NCI-H1417 (cell line): ENCODE measurements around the gene SDK1.

Source experiments
- DNase-seq, 3 experiments: peaks; one replicate each; lab custom pipeline; 2025; lab: John Stamatoyannopoulos, UW

Gene SDK1

DNA sequence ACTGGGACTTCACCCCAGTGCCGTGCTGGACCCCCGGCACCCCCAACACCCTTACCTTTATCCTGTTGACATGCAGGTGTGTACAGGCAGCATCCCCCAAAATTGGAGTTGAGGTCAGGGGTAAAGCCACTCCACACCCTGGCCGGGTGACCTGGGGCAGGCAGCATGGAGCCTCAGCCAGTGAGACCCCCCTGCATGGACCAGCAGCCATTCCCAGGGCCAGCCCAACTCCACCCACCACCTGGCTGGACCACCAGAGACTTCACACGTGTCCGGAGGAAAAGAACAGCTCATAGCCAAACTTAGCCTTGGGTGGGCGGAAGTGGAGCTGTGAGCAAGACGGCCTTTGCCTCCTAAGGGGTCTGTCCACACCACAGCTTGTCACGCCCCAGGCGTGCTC, 968.0 kb downstream of the SDK1 start:
- DNase-seq = no peak

DNA sequence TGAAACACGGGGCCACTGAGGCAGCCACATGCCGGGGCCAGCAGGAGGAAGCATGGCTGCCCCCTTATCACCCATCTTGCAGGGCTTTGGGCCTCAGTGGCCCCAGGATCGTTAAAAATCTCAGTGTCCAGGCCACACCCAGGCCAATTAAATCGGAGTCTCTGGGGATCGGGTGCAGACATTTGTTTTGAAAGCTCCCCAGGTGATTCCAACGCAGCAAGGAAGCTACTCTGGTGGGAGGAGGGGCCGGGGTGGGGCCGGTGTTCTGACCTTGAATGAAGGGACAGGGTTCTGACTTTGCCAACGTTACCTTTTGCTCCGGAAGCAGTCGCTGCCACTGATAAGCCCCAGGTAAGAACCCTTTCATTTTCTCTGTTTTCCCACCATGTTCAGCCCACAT, 968.7 kb downstream of the SDK1 start:
- no peak for DNase-seq

DNA sequence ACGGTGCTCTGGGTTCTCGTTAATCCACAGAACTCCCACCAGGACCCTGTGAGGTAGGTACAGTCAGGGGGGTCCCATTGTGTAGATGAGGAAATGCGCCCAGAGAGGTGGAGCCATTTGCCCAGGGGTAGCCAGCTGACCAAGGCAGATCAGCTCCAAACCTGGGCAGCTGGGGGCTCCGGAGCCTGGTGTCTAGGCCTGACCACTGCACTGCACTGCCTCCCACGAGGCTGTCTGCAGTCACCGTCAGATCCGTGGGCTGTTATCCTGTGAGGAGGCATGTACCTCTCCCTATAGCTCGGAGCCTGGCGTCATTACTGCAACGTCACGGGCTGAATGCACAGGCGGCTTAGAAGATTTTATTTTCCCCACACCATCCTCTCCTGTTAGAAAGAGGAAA, 969.2 kb downstream of the SDK1 start:
- no peak for DNase-seq

DNA sequence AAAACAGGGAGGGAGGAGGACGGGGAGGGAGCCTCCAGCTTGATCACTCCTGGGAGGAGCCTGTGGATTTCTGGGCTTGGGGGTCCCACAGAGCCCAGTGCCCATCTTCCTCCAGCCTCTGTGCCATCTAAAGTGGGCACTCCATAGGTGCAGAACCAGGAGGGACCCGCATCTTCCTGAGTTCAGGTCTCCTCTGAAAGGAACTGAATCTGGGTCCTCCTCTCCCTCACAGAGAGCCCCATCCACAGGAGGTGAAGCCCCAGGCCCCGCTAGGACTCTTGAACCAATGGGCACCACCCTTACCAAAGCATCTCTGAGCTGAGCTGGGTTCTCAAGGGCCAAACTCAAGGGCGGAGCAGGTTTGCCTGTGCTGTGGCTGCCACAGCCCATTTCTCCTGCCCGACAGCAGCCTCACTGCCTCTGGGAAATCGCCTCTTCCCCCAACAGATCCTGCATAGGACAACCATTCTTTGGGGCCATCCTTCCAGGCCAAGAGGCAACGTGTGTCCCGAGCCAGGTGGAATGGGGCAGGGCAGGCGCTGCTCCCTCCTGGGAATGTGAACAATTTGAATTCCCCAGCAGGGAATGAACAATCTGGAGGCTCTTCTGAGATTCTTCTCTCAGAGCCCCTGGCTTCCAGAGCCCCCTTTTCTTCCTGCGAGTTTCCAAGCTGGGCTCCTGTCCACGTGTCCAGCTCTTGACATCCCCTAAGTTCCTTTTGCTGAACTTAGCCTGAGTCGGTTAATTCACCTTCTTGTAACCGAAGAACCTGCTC, 970.1 kb downstream of the SDK1 start:
- DNase-seq = no peak

DNA sequence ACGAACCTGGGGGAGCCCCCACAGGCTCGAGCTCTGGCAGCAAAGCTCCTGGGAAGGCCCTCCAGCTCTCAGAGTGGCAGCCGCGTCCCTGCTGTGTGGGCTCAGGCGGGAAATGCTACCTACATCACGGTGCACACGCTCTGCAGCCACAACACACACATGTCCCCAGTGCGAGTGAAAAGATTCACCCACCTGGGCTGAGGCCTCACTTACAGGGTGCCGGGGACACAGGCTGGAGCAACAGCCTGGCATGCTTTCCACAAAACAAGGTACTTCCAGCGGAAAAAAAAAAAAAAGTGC, 970.6 kb downstream of the SDK1 start:
- no peak for DNase-seq

DNA sequence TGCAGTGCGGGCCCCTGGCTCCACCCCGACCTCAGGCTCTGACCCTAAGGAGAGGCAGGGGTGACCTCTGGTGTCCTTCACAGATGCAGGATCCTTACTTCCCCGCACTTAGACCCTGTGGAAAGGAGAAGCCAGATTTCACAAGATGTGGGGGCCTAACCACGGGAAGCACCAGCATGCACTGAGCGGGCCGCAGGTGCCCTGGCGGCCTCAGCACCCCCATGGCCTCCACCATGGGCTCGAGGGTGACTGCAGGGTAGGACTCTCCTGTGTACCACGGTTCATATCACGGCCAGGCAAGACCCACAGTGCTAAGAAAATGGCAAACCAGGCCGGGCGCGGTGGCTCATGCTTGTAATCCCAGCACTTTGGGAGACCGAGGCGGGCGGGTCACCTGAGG, 971.1 kb downstream of the SDK1 start:
- DNase-seq = no peak

DNA sequence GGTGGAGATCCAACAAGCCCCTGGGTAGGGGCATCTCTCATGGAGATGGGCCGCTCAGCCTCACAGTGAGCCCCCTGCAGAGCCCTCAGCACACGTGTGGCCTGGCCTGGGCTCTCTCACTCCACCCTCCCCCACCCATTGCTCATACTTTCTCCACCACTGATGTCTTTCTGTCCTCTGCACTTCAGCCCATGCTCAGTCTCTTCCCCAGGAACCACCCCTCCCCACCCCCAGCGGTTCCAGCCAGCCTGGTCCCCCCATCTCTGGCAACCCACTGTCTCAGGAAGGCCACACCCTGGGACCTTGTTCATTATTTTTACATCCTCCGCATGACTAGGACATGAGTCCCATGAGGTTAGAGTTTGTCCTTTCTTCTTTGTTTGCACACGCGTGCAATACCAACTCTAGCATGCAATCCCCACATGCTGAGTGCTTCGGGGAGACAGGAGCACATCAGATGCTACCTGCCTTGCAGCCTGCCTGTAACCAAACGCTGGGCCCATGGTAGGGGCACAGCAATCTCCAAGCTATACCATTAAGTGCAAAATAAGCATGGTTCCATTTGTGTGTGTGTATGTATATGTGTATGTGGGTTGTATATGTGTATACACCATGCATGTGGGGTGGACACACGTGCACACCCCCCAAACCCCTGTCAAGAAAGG, 972.6 kb downstream of the SDK1 start:
- DNase-seq = no peak

DNA sequence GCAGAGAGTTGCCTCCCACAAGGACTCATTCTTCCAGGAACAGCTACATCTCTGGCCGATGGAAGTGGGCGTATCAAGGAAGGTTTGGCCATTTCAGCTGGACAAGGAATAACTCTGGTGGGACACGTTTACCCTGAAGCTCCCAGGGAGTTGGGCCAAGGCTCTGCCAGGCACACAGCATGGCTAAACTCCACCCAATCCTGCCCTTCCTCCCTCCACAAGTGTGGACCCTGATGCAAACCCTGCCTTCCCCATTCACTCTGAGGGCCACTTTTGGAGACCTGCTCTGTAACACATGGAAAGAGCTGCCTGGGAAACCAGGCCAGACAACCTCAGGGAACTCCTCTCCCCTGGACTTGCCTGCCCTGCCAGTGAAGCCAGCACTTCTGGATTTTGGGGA, 973.2 kb downstream of the SDK1 start:
- DNase-seq = no peak

DNA sequence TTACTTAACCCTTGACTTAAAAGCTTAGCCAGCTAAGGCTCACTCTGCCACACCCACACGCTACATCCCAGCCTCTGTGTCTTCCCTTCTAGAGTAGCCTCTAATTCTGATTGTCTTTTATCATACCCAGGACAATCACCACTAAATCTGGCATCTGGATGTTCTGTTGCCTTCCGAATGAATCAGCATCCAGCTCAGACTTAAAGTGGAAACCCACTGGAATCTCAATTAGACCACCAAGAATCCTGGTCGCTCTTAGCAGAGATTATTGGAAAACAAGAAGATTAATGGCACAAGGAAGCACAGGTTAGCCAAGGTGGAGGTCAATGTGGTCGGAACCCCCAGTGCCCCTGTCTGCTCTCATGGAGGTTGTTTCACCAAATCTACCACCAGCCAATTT, 976.9 kb downstream of the SDK1 start:
- DNase-seq = no peak

DNA sequence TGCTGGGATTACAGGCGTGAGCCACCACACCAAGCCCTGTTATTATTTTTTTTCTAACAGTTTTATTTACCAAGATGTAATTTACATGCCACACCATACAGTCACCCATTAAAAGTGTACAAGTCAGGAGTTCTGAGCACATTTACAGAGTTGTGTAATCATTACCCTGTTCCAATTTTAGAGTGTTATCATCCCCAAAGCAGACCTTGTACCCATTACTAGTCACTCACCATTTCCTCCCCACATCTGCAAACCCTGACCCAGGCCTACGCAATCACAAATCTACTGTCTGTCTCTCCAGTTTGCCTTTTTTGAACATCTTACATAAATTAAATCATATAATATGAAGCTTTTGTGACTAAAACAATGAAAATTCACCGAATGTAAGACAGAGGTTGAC, 978.2 kb downstream of the SDK1 start:
- no peak for DNase-seq

DNA sequence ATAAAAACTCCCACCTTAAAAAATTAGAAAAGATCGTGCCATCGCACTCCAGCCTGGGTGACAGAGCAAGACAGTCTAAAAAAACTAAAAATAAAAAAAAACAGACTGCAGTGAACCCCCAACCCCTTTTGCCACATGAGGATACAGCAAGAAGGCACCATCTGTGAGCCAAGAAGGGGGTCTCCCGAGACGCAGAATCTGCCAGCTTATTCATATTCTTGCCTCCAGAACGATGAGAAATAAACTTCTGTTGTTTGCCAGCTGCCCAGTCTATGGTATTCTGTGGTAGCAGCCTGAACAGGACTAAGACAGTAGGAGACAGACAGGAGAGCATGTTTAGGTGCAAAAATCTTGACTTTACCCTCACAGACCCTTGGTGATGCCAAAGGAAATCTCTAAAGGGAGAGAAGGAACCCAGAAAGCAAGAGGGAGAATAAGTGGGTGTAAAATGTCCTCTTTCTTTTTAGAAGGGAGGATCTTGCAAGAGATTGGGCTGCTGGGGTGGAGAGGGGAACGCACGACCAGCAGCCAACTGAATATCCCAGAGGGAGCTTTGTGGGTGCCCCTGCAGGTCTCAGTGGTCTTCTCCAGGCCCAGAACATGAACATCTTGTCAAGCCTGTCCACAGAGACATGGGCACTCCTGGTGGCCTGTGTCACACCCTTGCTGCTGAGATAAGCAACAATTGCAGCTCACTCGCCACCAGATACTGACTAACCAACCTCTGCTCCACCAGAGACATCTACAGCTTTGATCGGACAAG, 980.4 kb downstream of the SDK1 start:
- DNase-seq = no peak

DNA sequence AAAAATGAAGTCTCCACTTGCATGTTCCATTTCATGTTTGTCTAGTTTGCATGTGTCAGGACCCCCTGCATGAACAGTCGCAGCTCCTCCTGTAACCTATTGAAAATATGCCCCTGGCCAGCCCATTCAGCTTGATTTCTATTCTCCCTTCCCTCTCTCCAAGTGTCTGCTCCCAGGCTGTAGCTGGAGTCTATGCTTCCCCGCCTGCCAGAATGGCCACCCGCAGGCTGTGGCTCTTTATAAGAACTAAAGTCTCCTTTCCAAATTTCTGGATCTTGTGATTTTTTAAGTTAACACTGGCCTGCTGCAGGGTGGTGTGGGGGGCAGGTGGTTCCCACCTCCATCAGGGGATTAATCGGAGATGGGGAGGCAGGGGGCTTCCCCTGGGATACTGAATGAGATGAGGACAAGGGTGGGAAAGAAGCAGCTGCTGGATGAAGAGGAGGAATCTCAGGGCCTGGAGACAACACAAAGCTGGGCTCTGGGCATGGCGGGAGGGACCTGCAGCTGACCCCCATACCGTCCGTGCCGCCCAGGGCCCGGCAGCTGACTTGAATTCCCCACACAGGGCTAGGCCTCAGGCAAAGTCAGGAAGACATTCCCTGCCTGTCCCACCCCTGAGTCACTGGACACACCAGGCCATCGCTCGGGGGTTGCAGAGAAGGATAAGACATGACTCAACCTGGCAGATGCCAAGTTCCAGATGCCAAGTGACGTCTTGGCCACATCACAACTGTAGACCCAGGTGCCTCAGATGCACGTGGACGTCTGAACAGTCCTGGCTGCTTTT, 981.6 kb downstream of the SDK1 start:
- DNase-seq = no peak

DNA sequence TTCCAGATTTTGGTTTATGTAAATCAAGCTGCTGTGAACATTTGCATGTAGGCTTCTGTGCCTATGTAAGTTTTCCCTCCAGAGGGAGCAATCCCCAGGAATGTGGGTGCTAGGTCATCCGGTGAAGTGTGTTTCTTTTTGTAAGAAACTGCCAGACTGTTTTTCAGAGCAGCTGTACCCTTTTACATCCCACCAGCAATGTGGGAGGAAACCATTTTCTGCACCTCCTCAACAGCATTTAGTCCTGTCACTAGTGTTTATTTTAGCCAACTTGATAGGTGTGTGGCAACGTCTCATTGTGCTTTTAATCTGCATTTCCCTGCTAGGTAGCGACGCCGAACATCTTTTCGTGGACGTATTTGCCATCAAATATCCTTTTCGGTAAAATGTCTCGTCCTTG, 985.3 kb downstream of the SDK1 start:
- no peak for DNase-seq

DNA sequence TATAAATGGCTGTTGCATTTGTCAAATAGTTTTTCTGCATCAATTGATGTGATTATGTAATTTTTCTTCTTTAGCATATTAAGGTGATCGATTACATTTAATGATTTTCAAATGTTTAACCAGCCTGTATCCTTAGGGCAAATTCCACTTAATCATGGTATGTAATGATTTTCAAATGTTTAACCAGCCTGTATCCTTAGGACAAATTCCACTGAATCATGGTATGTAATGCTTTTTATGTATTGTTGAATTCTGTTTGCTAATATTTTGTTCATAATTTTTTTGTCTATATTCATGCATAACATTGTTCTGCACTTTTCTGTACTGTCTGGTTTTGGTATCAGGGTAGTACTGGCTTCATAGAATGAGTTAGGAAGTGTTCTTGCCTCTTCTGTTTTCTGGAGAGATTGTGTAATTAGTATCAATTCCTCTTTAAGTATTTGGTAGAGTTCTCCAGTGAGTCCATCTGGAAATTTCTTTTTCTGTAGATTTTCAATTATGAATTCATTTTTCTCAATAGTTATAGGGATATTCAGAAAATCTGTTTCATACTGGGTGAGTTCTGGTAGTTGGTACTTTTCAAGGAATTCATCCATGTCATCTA, 987.8 kb downstream of the SDK1 start:
- peak in 1 of 3 experiments; percentile 47 for DNase-seq

DNA sequence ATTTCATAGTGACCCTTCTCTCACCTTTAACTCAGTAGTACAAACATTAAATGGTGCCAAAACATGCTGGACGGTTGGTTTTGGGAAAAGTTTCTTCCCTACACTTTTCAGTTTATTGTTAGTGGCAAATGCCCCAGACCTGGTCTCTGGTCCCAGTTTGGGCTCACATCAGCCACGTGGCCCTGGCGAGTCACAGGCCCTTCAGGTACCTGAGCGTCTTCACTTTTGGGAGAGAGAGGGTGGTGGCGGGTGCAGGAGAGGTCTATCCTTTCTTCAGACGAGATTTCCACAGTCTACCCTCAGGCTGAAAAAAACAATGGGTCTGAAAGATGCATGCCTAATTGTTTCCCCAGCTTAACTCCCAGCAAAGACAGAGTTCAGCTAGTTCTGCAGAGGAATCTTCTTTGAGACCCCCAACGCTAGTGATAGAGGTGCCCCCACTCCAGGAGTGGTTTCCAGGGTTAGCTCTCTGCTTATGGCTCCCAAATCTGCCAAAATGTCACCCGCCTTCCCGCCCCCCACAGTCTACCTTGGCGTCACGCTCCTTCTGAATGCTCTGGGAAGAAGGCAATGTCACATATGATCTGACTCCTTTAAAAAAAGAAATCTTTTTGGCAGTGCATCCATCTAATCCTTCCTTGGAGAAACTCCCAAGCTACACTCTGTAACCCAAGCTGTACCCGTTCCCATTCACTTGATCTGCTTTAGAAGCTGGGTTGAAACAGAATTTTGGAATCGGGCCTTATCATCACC, 996.3 kb downstream of the SDK1 start:
- DNase-seq = no peak

DNA sequence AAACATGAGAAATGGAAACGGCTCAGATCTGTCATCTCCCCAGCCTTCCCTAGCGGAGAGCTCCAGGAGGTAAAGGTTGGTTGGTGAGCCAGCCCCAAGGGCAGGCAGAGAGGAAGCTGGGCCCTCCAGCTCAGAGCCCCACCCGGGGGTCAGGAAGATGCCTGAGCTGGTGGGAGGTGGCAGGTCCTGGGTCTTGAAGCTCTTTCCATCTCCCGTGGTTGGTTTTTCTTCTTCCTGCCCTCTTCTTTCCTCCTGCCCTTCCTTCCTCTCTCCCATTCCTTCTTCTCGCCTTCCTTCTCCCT, 996.8 kb downstream of the SDK1 start:
- no peak for DNase-seq

DNA sequence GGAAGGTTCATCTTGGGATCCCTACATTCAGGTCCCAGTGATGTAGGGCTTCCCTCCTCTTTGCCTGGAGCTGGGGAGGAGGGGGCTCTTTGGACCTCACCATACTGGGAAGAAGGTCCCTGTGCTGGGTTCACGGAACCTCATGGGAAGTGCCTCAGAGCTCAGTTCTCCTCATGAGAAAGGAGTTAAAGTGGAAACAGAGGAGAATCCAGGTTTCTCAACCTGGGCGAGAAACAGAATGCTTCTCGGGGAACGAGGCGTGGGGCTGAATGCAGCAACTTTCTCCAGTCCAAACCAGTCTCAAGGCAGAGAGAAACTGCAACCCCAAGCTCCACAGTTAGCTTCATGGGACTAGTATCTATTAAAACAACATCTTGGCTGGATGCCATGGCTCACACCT, 998.4 kb downstream of the SDK1 start:
- DNase-seq = no peak

DNA sequence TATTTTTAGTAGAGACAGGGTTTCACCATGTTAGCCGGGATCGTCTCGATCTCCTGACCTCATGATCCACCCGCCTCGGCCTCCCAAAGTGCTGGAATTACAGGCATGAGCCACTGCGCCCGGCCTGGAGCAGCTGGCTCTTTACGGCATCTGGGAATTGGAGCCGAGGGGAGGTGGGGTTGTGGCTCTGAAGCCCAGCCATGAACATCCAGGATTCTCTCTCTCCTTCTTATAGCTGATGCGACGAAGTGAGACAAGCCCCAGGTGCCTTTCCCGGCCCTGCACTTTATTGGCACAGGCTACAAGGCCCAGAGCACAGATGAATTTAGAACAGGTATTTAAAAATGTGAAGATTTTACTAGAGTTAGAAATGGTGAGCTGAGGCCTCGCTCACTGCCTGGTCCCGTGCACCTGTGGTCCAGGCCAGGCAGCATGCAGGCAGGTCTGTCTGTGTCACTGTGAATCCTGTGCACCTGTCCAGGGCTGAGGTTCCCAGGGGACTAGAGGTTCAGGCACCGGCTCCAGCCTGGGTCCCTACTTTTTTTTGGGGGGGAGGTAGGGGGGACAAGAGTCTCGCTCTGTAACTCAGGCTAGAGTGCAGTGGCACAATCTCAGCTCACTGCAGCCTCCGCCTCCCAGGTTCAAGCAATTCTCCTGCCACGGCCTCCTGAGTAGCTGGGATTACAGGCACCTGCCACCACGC, 1001.3 kb downstream of the SDK1 start:
- no peak for DNase-seq

DNA sequence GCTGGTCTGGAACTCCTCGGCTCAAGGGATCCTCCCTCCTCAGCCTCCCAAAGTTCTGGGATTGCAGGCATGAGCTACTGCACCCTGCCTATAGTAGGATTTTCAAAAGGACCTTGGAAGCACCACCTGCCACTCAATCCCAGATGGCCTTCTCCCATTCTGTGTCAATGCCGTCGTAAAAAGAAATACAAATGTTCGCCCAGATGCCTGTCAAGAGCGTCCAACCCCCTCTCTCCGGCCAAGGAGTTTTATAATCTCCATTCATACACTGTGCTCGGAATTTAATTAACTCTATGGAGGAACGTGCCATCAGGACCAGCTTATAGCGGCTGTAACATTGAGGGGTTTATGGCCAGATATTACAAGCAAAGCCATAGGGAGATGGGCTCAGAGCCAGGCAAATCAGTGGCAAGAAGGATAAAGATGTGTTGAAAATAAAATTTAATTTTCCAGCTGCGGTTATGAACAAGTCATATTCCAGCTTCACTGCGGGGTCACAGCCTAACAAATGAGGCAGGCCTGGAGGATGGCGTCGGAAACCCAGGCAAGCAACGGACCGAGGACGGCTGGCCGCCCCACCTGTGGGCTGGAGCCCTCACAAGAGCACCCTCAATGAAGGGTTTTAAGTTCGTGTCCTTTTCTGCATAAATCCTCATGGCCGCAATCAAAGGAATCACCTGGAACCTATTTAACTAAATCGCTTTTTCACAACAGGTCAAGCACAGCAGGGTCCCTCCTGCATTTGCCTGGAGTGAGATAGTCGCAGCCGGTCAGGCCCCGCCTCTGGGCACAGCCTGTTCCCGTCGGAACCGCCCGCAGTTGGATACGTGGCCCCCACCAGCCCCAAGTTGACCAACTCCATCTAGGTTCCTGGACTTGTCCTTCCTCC, 1006.5 kb downstream of the SDK1 start:
- no peak for DNase-seq

DNA sequence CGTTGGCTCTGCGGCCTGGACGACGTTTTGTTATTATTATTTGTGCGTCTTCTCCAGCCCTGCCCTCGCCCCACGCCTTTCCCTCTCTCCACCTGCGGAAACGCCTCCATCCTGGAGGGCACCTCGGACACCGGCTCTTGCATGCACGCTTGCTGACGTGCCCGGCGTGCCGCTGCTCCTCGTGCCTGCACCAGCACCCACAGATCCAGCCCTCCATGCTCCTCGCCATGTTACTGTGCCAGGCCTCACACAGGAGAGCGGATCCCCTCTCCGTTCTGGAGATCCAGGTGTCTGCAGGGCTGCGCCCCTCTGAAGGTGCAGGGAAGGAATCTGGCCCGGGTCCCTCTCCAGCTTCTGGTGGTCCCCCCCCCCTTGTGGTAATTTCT, 1007.1 kb downstream of the SDK1 start:
- DNase-seq = no peak
